ENCODE results near the gene GYS2. TPM values are rescaled to one million over a fixed set of nuclear protein-coding genes. Genes with fewer than 3 reads are reported as not detected.

Gene GYS2
- total RNA-seq, 1 experiment from 2014 or later = not detected

DNA sequence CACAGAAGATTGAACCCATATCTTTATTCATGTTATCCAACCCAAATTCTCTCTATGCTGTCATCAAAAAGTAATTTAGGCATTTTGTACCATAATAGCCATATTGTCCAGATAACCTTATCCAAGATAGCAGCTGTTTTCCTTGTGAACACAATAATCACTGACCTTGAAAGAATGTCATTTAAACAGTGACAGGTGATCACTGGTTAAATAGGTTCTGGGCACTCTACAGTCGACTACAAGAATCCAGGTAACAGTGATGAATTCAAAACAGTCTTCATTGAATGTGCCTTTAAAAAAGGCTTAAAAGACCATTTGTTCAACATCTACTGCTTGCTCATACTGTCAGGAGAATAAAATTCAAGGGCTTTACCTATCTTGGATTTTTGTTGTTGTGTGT, 83.1 kb downstream of the GYS2 start:
- intact Hi-C loops (cut with micrococcal nuclease; ENCODE audit: unreplicated experiment) (no loop called here), in situ Hi-C loops (cut with HindIII; ENCODE audit: low pct_unique_long_range_greater_than_20kb, low sequenced_read_pairs) (no loop called here)
- ChIA-PET POLR2A (no interaction called here), CTCF (no interaction called here)
- H3K4me1 ChIP-seq (ENCODE audit: control insufficient read depth, insufficient read depth, low read length) = no peaks in the 10 kb centered on the region
- ATAC-seq (no peak), DNase-seq (ENCODE audit: low read depth, low spot score) (no peak)
- H3K36me3 ChIP-seq (ENCODE audit: control insufficient read depth, insufficient read depth, low read length) = no peaks in the 10 kb centered on the region; the same call in none of the 2 replicates
- no TSS peak for BruUV-seq (replicated peaks)
- no peak overlapping the region for H3K27ac ChIP-seq (ENCODE audit: low read length)
- H3K4me3 ChIP-seq (ENCODE audit: low read depth in 2 of 2, low read length in 2 of 2) = no peak overlapping the region
- H3K9me3 ChIP-seq (ENCODE audit: control insufficient read depth, insufficient read depth, low read depth, low read length) = no peaks in the 10 kb centered on the region
- no peaks in the 10 kb centered on the region; the same call in 1 of the 2 replicates for H3K27me3 ChIP-seq (ENCODE audit: control insufficient read depth, insufficient read depth, low read length)
- TF ChIP-seq, protein P1, sequence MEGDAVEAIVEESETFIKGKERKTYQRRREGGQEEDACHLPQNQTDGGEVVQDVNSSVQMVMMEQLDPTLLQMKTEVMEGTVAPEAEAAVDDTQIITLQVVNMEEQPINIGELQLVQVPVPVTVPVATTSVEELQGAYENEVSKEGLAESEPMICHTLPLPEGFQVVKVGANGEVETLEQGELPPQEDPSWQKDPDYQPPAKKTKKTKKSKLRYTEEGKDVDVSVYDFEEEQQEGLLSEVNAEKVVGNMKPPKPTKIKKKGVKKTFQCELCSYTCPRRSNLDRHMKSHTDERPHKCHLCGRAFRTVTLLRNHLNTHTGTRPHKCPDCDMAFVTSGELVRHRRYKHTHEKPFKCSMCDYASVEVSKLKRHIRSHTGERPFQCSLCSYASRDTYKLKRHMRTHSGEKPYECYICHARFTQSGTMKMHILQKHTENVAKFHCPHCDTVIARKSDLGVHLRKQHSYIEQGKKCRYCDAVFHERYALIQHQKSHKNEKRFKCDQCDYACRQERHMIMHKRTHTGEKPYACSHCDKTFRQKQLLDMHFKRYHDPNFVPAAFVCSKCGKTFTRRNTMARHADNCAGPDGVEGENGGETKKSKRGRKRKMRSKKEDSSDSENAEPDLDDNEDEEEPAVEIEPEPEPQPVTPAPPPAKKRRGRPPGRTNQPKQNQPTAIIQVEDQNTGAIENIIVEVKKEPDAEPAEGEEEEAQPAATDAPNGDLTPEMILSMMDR (IDR thresholded peaks at IDR 0.05) = no peak
- TF ChIP-seq TCF7L2 (IDR thresholded peaks at IDR 0.05; ENCODE audit: low read depth, low read length) (no peak), POLR2AphosphoS5 (IDR thresholded peaks at IDR 0.05; ENCODE audit: low read depth, low read length) (no peak), SIN3A (IDR thresholded peaks at IDR 0.05; ENCODE audit: borderline replicate concordance, insufficient read depth, low read depth, low read length) (no peak), REST (IDR thresholded peaks at IDR 0.05; ENCODE audit: insufficient read depth in 1 of 2, low read depth in 2 of 2, low read length in 1 of 2) (no peak)

- H3K27ac ChIP-seq (ENCODE audit: low read length) = no peak overlapping the region
Measured at GRCh38 chr12:21518451-21518850, 86.2 kb downstream of the GYS2 start.

More at GRCh38 chr12:21518451-21518850, 86.2 kb downstream of the GYS2 start:
- intact Hi-C loops (cut with micrococcal nuclease; ENCODE audit: unreplicated experiment) (no loop called here), in situ Hi-C loops (cut with HindIII; ENCODE audit: low pct_unique_long_range_greater_than_20kb, low sequenced_read_pairs) (no loop called here)
- DNase-seq (ENCODE audit: low read depth, low spot score) (no peak), ATAC-seq (no peak)
- POLR2A ChIA-PET = no interaction called here
- BruUV-seq (replicated peaks) = no TSS peak
- no peak overlapping the region for H3K4me3 ChIP-seq (ENCODE audit: low read depth in 2 of 2, low read length in 2 of 2)
- H3K4me1 ChIP-seq (ENCODE audit: control insufficient read depth, insufficient read depth, low read length) = no peaks in the 10 kb centered on the region
- H3K9me3 ChIP-seq (ENCODE audit: control insufficient read depth, insufficient read depth, low read depth, low read length) = no peaks in the 10 kb centered on the region
- TF ChIP-seq SIN3A (IDR thresholded peaks at IDR 0.05; ENCODE audit: borderline replicate concordance, insufficient read depth, low read depth, low read length) = no peak
- no peak for TF ChIP-seq TCF7L2 (IDR thresholded peaks at IDR 0.05; ENCODE audit: low read depth, low read length)
- TF ChIP-seq REST (IDR thresholded peaks at IDR 0.05; ENCODE audit: insufficient read depth in 1 of 2, low read depth in 2 of 2, low read length in 1 of 2) = no peak
- no peak for TF ChIP-seq POLR2AphosphoS5 (IDR thresholded peaks at IDR 0.05; ENCODE audit: low read depth, low read length)
- TF ChIP-seq, protein P1 (IDR thresholded peaks at IDR 0.05) = no peak
- CTCF ChIA-PET = no interaction called here
- H3K27me3 ChIP-seq (ENCODE audit: control insufficient read depth, insufficient read depth, low read length) = no peaks in the 10 kb centered on the region
- peaks cover 6% of the 10 kb centered on the region for H3K36me3 ChIP-seq (ENCODE audit: control insufficient read depth, insufficient read depth, low read length)
